NCI-H2171 treated with DMSO at 0.1 percent for 48 hours (cell line): ENCODE results near the gene SCUBE1.

ENCODE experiments used
- DNase-seq: peaks from one replicate; lab custom pipeline; 2025; lab: John Stamatoyannopoulos, UW

Gene SCUBE1

GRCh38 chr22:43199541-43199940 is 143.6 kb downstream of the SCUBE1 start:
- DNase-seq = no peak

- DNase-seq = no peak
Observed at GRCh38 chr22:43198936-43199335, 144.2 kb downstream of the SCUBE1 start.

DNA sequence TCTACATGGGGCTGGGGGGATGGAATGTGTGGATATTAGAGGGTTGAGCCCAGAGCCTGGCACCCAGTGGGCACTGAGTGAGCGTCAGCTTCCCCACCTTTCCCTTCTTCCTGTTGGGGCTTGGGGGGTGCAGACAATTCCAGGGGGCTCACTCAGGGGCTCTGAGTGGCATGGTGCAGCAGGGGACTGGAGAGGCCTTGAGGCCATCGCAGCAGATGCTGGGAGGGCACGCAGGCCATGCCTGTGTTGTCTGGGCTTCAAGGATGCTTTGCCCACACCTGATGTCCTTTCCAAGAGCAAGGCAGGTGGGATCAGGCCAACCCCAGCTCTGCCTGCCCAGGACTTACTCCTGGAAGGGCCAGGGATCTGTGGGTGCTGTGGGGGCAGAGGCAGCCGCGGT is 145.0 kb downstream of the SCUBE1 start:
- DNase-seq = no peak

DNA sequence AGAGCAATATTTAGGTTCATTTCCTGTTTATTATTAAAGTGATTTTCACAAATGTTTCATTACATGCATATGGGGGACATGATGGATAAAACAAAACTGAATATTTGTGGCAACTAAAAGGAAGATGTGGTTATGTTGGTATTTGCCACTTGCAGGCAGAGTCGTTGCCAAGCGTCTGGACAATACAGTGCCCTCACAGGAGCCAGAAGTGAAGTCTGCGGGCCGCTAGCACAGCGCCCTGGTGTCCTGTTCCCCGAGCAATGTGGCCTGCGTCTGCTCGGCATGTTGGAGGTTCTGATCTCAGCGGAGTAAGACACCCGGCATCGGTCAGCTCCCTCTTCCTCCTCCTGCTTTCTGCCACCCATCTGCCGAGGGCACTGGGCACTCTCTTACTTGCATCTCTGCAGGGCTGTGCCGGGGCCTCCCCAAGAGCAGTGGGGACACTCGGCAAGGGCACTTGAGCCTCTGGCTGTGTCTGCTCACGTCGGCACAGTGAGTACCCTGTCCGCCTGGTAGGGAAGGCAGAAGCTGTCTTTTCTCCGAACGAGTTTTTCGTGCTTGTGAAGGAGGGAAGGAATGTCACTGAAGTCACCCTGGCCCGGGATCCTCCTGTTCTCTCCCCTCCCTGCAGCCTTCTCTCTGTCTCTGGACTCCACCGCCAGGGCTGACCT is 145.8 kb downstream of the SCUBE1 start:
- DNase-seq = no peak

DNA sequence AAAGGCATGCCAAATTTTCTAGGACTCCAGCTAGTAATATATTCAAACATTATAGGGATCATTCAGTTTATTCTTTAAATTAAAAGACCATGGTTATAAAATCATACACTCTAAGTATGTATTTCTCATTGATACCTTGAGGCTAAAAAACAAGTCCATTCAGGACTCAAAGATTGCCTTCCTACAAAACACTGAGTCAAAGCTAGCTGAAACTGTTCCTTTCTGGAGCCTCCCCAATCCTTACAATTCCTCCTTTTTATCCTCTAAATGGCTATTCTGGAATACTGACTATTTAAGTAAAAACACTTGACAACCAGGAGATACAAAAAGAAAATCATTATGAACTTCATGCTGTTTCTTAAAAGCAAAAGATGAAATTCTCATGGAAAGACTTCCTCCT is 151.3 kb downstream of the SCUBE1 start:
- DNase-seq = no peak

- no peak for DNase-seq
Observed at GRCh38 chr22:43188829-43189545, 154.2 kb downstream of the SCUBE1 start.

DNA sequence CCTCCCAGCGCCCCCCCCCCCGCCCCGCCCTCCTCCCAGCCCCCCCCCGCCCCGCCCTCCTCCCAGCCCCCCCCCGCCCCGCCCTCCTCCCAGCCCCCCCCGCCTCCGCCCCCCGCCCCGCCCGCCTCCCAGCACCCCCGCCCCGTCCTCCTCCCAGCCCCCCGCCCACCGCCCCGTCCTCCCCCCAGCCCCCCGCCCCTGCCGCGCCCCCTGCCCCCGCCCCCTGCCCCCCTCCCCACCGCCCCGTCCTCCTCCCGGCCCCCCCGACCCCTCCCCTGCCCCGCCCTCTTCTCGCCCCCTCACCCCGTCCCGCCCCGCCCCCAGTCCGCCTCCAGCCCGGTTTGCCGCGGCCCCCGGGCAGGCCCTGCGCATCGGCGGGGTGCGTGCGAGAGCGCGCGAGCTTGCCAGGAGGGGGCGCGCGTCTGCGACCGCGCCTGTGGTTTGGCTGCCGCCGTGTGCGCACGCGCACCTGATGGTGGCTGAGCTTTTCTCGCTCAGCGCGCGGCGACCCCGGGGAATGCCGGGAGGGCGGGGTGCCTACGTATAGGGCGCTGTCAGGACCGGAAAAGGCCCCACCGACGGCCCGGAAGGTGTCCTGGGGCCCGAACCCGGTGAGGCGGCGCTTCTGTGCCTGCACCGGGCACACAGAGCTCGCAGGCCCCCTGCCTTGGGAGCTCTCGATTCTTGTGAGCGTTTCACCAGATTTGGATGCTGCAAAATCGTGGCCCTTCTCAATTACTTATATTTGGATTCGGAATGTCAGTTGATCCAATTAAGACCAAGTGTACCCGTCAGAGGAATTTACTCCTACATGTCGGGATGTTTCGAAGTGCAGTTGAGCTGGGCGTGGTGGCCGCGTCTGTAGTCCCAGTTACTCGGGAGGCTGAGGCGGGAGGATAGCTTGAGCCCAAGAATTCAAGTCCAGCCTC is 155.7 kb downstream of the SCUBE1 start:
- peak; percentile 96 for DNase-seq

- DNase-seq = peak; percentile 59
Observed at GRCh38 chr22:43186272-43187170, 156.7 kb downstream of the SCUBE1 start, which contains the start of gene TTLL12. Gene TTLL12, minus strand, starts transcription at chr22:43187134. Its CDS starts 65 bp downstream, at chr22:43187069.

- DNase-seq = peak; percentile 78
Observed at GRCh38 chr22:43185860-43186261, 157.3 kb downstream of the SCUBE1 start.

DNA sequence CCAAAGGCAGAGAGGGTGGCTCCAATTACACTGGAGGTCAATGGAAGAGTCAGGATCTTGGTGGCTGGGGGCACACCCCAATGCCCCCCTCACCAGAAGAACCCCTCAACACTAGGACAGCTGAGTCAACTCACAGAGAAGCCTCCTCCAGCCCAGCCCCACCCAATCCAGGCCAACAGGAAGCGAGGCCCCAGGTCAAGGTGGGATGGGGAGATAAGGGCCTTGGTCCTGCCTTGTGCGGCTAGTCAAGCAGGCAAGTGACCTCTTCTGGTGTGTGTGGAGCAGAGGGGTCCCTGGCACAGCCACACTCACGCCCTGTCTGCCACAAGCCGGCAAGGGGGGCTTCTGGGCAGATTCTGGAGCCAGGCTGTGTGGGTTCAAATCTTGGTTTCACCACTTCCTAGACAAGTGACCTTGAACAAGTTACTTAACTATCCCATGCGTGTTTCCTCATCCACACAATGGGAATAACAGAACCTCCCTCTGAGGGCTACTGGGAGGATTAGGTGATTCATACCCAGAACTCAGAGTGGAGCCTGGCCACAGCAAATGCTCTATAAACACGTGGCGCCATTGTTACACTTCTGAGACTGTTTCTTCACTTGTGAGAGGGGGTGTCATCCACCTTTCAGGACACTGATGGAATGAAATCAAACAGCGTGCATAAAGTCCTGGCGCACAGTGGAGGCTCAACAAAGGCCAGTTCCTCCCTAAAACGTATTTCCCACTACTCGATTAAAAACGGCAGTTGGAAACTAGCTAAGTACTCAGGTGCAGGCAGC is 159.5 kb downstream of the SCUBE1 start:
- no peak for DNase-seq

DNA sequence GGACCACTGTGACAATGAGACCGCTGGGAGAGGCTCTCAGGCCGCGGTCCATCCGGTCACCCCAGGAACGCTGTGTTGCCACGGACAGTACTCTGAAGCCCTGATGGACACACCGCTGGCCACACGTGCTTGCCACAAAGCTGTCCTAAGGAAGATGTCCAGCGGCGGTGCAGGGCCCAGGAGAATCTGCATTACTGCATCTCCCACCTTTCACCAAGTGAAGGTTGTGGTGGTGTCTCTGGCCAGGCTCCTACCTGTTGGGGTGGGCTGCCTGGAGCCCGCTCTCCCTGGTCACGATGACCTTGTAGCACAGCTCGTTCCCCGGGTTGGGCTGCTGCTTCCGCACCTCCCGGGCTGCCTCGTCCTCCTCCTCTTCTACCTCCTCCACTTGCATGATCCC is 160.4 kb downstream of the SCUBE1 start:
- no peak for DNase-seq

DNA sequence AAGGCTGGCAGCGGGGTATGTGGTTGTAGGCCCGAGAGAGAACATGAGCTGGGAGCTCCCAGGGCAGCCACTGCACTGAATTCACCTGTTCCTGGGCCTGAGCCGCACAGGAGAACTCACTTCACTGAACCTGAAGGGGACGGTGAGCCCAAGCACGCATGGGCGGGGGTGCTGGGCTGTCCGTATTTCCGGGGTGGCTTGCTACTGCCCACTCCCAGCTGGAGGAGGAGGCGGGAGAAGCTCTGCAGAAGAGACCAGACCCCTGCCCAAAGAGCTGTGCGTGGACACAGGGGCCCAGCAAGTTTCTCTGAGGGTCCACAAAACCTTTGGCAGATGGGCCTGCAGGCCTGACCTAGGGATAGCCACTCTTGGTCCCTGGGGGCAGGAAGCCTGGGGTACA is 161.1 kb downstream of the SCUBE1 start:
- no peak for DNase-seq

DNA sequence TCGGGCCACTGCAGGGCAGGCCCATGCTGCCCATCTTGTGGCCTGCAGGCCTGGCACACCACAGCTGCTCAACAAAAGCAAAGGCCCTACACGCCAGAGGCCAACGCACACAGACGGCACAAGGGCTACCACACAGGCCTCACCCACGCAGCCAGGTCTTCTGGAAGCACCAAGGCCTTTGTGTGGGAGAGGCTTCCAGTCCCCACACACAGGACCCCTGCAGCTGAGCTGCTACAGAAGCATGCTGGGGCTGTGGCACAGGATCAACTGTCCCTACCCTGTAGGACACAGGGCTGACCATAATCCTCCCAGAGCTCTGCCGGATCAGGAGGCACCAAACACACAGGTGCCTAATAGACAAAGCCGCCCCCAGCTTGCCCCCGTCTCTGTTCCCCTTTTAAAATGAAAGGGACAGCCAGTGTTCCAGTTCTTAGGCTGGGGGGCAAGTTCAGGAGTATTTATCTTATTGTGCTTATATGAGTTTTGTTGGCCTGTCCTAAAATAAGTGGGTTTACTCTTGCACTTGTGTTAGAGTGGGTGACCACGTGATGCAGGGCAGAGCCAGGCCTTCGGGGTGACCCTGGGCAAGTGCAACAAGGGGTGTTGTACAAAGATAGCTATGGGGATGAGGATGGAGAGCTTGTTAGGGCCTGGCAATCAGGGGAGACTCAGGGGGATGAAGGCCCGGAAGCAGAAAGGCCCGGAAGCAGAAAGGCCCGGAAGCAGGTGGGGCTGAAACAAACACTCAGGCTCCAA is 161.7 kb downstream of the SCUBE1 start:
- no peak for DNase-seq

DNA sequence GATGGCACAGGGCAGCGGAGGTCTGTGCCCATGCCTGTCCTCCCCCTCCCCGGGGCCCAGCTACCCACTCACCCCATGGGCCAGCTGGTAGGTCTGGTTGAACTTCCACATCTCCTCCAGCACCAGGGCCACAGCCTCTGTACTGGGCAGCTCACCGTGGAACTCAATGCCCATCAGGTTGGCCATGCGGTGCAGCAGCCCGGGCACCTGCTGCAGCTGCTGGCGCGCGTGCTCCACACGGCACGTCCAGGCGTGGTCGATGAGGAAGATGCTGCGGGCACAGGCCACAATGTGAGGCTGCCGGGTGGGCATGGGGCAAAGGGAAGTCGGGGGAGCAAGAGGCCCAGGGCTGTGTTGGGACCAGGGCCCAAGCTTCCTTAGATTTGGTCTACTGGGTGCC is 162.5 kb downstream of the SCUBE1 start:
- DNase-seq = no peak

DNA sequence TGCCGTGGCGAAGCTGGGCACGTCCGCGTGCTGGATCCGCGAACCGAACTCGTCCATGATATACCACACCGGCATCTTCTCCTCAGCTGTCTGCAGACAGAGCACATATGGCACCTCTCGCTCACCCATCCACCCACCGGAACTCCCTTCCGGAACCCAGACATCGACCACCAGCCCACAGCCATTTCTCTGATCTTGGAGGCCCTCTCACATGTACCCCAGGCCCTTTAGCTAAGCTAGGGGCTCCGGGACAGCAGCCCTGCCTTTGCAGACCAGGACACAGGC is 163.3 kb downstream of the SCUBE1 start:
- DNase-seq = no peak

DNA sequence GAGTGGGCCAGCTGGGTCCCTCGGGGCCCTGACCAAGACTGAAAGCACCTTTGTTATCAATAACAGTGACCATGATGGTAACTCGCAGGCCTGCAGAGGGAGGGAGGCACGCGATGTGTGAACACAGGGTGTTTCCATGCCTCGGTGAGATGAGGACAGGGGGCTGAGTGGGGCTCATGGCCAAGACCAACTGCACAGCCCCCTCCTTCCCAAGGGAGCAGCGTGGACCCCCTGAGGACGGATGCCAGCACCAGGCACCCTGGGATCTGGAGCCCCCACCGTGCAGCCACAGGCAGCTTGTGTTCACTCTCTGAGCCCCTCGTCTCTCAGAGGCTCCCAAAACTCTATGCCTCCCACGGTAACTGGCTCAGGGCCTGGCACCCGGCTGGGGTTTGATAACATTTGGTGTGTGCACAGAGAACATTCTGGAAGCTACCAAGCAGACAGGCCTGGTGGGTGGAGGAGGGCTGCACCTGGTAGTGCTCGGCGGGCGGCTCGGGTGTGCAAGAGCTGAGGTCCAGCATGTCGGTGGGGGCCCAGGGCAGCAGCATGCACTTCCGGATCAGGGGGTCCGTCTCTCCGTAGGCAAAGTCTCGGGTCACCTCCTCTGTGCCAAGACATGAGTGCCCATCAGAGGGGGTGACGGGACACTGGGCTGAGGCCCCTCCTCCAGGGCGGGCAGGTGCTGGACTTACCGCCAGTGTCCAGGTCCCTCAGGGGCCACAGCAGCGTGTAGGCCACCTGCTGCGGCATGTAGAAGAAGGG is 163.8 kb downstream of the SCUBE1 start:
- DNase-seq = no peak

GRCh38 chr22:43177479-43177878 is 165.7 kb downstream of the SCUBE1 start:
- peak; percentile 61 for DNase-seq

GRCh38 chr22:43176090-43176489 is 167.1 kb downstream of the SCUBE1 start:
- DNase-seq = no peak

DNA sequence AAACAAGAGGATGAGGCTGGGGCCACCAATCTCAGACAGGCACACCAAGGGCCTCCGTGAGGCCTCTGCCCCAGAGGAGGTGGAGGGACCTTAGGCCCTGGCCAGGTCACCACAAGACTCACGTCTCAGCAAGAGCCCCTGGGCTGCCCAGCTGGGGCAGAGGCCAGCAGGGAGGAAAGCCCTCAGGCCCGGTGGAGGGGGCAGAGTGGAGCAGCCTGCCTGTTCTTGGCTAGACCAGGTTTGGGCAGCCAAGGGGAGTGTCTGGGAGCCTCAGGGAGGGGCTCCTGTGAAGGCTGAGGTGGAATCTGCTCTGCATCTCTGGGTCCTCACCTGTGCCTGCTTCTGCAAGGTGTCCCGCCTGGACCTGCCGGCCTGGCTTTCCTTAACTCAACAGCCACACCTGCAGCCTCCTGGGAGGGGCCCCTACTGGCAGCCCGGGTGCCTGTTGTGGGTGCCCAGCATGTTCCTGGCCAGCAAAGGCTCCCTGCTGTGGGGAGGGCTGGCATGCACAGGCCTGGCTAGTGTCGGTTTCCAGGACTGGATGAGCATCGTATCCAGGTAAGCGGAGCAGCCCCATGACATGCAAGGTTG is 168.1 kb downstream of the SCUBE1 start:
- no peak for DNase-seq
